ENCODE results near the gene POU2AF3.
"Not testable (repeated sequence)": the region's sequence is repeated elsewhere in the genome, so short reads cannot be mapped to it uniquely, and the experiment has no call there.

The POU2AF3 gene

GRCh38 chr11:111283945-111284481, 14.3 kb upstream of the POU2AF3 start:
- peak overlapping the region; percentile 32 for H2AFZ ChIP-seq (ENCODE audit: low read length)
- peak overlapping the region; percentile 50; the same call in 1 of the 2 replicates for H3K9ac ChIP-seq (ENCODE audit: low read length)
- peak overlapping the region; percentile 31 for H3K27ac ChIP-seq (ENCODE audit: low read depth, low read length, poor library complexity, severe bottlenecking)
- no peaks in the 10 kb centered on the region for H3F3A ChIP-seq (ENCODE audit: insufficient read depth, low read length)
- H3K36me3 ChIP-seq (ENCODE audit: insufficient read depth, low read length): no peaks in the 10 kb centered on the region
- H3K9me3 ChIP-seq (ENCODE audit: low read length): no peaks in the 10 kb centered on the region
- no peak for TF ChIP-seq CTCF (IDR thresholded peaks at IDR 0.05; ENCODE audit: low read length)
- no peak for TF ChIP-seq EZH2 (IDR thresholded peaks at IDR 0.05; ENCODE audit: borderline replicate concordance, low read length)
- no peaks in the 10 kb centered on the region for H3K27me3 ChIP-seq (ENCODE audit: insufficient read depth, low read length)
- H3K79me2 ChIP-seq (ENCODE audit: insufficient read depth, low read length): no peaks in the 10 kb centered on the region
- peak overlapping the region; percentile 34 for H3K4me3 ChIP-seq (ENCODE audit: low read depth, low read length, poor library complexity, severe bottlenecking)
- H3K9me2 ChIP-seq (ENCODE audit: low read depth, low read length): no peaks in the 10 kb centered on the region
- peak overlapping the region; percentile 61 for H3K4me2 ChIP-seq (ENCODE audit: low read length)
- no peaks in the 10 kb centered on the region for H4K20me1 ChIP-seq (ENCODE audit: insufficient read depth, low read length)
- H3K4me1 ChIP-seq (ENCODE audit: insufficient read depth, low read length, severe bottlenecking): peaks cover 27% of the 10 kb centered on the region

DNA sequence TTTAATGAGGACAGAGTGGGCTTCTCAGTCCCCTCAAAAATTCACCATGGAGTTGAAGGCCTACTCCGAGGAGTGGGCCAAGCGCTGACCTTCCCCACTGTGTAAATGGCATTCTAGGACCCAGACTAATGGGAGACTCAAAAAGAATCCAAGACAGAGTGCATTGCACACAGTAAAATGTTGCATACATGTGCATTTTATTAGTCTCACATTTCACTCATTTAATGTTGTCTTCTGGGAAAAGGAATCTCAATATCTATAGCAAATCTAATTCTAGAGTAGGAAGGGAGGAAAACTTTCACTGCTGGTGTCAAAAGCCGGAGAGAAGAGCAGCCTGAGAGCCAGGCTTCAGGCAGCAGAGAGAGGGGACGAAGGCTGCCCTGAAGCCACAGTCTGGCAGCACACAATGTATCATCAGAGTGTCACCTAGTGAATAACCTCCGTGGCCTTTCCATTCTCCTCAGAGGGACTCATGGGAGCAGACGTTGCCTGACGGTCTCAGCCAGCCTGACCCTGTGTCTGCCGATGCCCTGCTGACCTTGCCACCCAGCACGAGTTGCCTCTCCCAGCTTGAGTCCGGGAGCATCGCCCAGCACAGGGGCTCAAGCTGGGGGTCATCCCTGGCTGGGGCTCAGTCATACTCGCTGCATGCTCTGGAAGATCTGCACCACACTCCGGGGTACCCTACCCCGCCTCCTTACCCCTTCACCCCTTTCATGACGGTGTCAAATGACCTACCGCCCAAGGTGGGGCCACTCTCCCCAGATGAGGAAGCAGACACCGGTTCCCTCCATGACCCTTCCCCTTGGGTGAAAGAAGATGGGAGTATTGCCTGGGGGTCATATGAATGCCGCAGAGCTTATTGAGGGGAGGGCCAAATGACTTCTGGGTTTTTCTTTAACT, 12.9 kb upstream of the POU2AF3 start:
- Histone ChIP-seq H3K4me1 (ENCODE audit: insufficient read depth, low read length, severe bottlenecking) (peaks cover 27% of the 10 kb centered on the region), H3K4me3 (ENCODE audit: low read depth, low read length, poor library complexity, severe bottlenecking) (no peak overlapping the region), H3K4me2 (ENCODE audit: low read length) (no peak overlapping the region), H2AFZ (ENCODE audit: low read length) (no peak overlapping the region), H3K36me3 (ENCODE audit: insufficient read depth, low read length) (no peaks in the 10 kb centered on the region), H3K79me2 (ENCODE audit: insufficient read depth, low read length) (no peaks in the 10 kb centered on the region), H3K9ac (ENCODE audit: low read length) (no peak overlapping the region; the same call in 1 of the 2 replicates), H3K27me3 (ENCODE audit: insufficient read depth, low read length) (no peaks in the 10 kb centered on the region), H3K9me3 (ENCODE audit: low read length) (no peaks in the 10 kb centered on the region), H4K20me1 (ENCODE audit: insufficient read depth, low read length) (no peaks in the 10 kb centered on the region), H3K27ac (ENCODE audit: low read depth, low read length, poor library complexity, severe bottlenecking) (no peak overlapping the region), H3K9me2 (ENCODE audit: low read depth, low read length) (no peaks in the 10 kb centered on the region), H3F3A (ENCODE audit: insufficient read depth, low read length) (no peaks in the 10 kb centered on the region)
- no peak for TF ChIP-seq EZH2 (IDR thresholded peaks at IDR 0.05; ENCODE audit: borderline replicate concordance, low read length)
- TF ChIP-seq CTCF (IDR thresholded peaks at IDR 0.05; ENCODE audit: low read length): no peak

GRCh38 chr11:111291764-111292163, 6.6 kb upstream of the POU2AF3 start:
- H3K27me3 ChIP-seq (ENCODE audit: insufficient read depth, low read length): no peaks in the 10 kb centered on the region
- no peaks in the 10 kb centered on the region for H3K36me3 ChIP-seq (ENCODE audit: insufficient read depth, low read length)
- H3K27ac ChIP-seq (ENCODE audit: low read depth, low read length, poor library complexity, severe bottlenecking): no peak overlapping the region
- no peaks in the 10 kb centered on the region for H3K9me2 ChIP-seq (ENCODE audit: low read depth, low read length)
- H2AFZ ChIP-seq (ENCODE audit: low read length): no peak overlapping the region
- H3K9me3 ChIP-seq (ENCODE audit: low read length): no peaks in the 10 kb centered on the region
- no peak overlapping the region for H3K9ac ChIP-seq (ENCODE audit: low read length)
- TF ChIP-seq CTCF (IDR thresholded peaks at IDR 0.05; ENCODE audit: low read length): no peak
- TF ChIP-seq EZH2 (IDR thresholded peaks at IDR 0.05; ENCODE audit: borderline replicate concordance, low read length): no peak
- H3K79me2 ChIP-seq (ENCODE audit: insufficient read depth, low read length): no peaks in the 10 kb centered on the region
- no peak overlapping the region for H3K4me2 ChIP-seq (ENCODE audit: low read length)
- no peak overlapping the region for H3K4me3 ChIP-seq (ENCODE audit: low read depth, low read length, poor library complexity, severe bottlenecking)
- no peaks in the 10 kb centered on the region for H4K20me1 ChIP-seq (ENCODE audit: insufficient read depth, low read length)
- H3K4me1 ChIP-seq (ENCODE audit: insufficient read depth, low read length, severe bottlenecking): no peaks in the 10 kb centered on the region
- no peaks in the 10 kb centered on the region for H3F3A ChIP-seq (ENCODE audit: insufficient read depth, low read length)

DNA sequence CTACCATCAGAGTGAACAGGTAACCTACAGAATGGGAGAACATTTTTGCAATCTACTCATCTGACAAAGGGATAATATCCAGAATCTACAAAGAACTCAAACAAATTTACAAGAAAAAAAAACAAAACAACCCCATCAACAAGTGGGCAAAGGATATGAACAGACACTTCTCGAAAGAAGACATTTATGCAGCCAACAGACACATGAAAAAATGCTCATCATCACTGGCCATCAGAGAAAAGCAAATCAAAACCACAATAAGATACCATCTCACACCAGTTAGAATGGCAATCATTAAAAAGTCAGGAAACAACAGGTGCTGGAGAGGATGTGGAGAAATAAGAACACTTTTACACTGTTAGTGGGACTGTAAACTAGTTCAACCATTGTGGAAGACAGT, 5.9 kb upstream of the POU2AF3 start:
- not testable (repeated sequence) for H3K9ac ChIP-seq (ENCODE audit: low read length); H4K20me1 ChIP-seq (ENCODE audit: insufficient read depth, low read length); H3K36me3 ChIP-seq (ENCODE audit: insufficient read depth, low read length); H3K4me1 ChIP-seq (ENCODE audit: insufficient read depth, low read length, severe bottlenecking); H3F3A ChIP-seq (ENCODE audit: insufficient read depth, low read length); H3K27me3 ChIP-seq (ENCODE audit: insufficient read depth, low read length); H2AFZ ChIP-seq (ENCODE audit: low read length); H3K4me2 ChIP-seq (ENCODE audit: low read length); H3K27ac ChIP-seq (ENCODE audit: low read depth, low read length, poor library complexity, severe bottlenecking); H3K4me3 ChIP-seq (ENCODE audit: low read depth, low read length, poor library complexity, severe bottlenecking); H3K9me2 ChIP-seq (ENCODE audit: low read depth, low read length); H3K79me2 ChIP-seq (ENCODE audit: insufficient read depth, low read length); H3K9me3 ChIP-seq (ENCODE audit: low read length)

All from OCI-LY1 (cell line).